ENCODE data around the gene PHPT1. TPM values are rescaled to one million over a fixed set of nuclear protein-coding genes. Genes with fewer than 3 reads are reported as not detected.

The PHPT1 gene
- total RNA-seq, 1 donor from 2014 or later = 215 TPM

DNA sequence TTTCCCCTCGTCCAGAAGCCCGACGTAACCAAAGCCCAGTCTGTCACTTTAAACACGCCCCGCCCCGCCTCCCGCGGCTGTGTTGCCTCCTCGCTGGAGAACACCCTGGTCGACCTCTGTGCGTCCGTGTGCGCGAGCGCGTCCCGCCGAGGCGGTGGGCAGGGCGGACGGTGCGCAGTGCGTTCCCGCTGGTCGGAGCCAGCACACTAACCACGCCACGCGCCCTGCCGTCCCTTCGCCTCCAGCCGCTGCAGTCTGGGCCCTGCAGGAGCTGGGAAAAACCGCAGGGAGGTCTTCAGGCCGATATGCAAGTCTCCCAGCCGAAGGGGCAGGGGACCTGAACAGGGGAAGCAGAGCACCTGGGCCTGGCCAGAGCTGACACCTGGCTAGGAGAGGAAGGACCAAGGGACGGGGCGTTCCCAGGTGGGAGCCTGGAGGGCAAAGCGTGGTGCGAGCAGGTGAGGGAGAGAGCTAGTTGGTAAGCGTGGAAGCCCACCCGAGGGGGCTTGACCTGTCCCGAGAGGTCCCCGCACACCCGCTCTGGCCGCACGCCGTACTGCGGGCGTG lies 1.3 kb upstream of the PHPT1 start:
- H4K20me1 ChIP-seq (ENCODE audit: insufficient read depth, low read length) = peaks cover 15% of the 10 kb centered on the region
- H3K4me2 ChIP-seq (ENCODE audit: low read length) = peak overlapping the region; percentile 100
- no peaks in the 10 kb centered on the region for H3K27me3 Mint-ChIP-seq (ENCODE audit: low read depth, unreplicated experiment)
- H3K9ac ChIP-seq (ENCODE audit: low read length) = peak overlapping the region; percentile 85
- peaks cover 3% of the 10 kb centered on the region for H3K9me3 Mint-ChIP-seq (ENCODE audit: unreplicated experiment)
- H3K27ac ChIP-seq (ENCODE audit: low read depth, low read length) = no peak overlapping the region
- H3K4me1 Mint-ChIP-seq (ENCODE audit: low read depth, unreplicated experiment) = no peaks in the 10 kb centered on the region
- H3K4me1 ChIP-seq (ENCODE audit: insufficient read depth, low read length) = peaks cover 9% of the 10 kb centered on the region
- H3K4me3 ChIP-seq (ENCODE audit: insufficient read depth, low read depth, low read length) = peak overlapping the region; percentile 70
- H3K79me2 ChIP-seq (ENCODE audit: insufficient read depth, low read length) = peaks cover 11% of the 10 kb centered on the region
- peak overlapping the region; percentile 34 for H2AFZ ChIP-seq (ENCODE audit: low read depth, low read length)
- TF ChIP-seq EZH2 (IDR thresholded peaks at IDR 0.05; ENCODE audit: insufficient read depth, low read length) (no peak), CTCF (IDR thresholded peaks at IDR 0.05; ENCODE audit: insufficient read depth, low read depth, low read length) (no peak)
- peak overlapping the region; percentile 94 for H3K27ac Mint-ChIP-seq (ENCODE audit: unreplicated experiment)
- peaks cover 7% of the 10 kb centered on the region for H3K27me3 ChIP-seq (ENCODE audit: insufficient read depth, low read length)
- no peak for FAIRE-seq
- H3K4me3 Mint-ChIP-seq (ENCODE audit: unreplicated experiment) = peak overlapping the region; percentile 86
- H3K9me3 ChIP-seq (ENCODE audit: insufficient read depth, low read depth, low read length) = peaks cover 6% of the 10 kb centered on the region
- peak; percentile 64 for DNase-seq (ENCODE audit: low read depth)
- no peaks in the 10 kb centered on the region for H3K36me3 ChIP-seq (ENCODE audit: insufficient read depth, low read length)
- no peaks in the 10 kb centered on the region for H3K36me3 Mint-ChIP-seq (ENCODE audit: low read depth, unreplicated experiment)

DNA sequence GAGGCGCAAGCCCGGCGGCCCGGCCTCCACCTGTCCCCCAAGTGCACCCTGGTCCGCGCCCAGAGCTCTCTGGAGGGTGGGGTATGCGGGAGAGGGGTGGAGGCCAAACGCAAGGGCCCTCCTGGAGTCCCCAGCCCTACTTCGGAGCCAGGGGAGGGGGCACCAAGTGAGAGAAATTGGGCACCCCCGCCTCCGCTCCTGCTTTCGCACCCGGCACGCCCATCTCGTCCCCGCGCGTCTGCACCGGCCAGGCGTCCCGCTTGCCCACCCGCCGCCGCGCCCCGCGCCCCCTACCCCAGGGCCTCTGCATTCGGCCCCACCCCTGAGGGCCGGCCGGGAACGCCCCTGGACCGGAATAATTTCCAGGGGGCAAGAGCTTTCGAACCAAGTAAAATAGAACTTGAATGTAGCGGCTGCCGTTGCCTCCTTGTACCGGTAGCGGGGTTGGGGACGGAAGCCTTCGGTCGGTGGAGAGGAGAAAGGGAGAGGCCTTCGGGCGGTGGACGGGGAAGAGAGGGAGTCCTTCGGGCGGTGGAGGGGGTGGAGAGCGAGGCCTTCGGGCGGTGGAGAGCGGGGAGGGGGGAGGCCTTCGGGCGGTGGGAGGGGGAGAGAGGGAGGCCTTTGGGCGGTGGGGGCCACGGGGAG lies 694 bp upstream of the PHPT1 start:
- Histone ChIP-seq H3K27ac (ENCODE audit: low read depth, low read length) (peak overlapping the region; percentile 89), H3K9ac (ENCODE audit: low read length) (peak overlapping the region; percentile 85), H3K9me3 (ENCODE audit: insufficient read depth, low read depth, low read length) (peaks cover 6% of the 10 kb centered on the region), H3K27me3 (ENCODE audit: insufficient read depth, low read length) (peaks cover 7% of the 10 kb centered on the region), H3K4me2 (ENCODE audit: low read length) (peak overlapping the region; percentile 100), H2AFZ (ENCODE audit: low read depth, low read length) (peak overlapping the region; percentile 78), H3K36me3 (ENCODE audit: insufficient read depth, low read length) (no peaks in the 10 kb centered on the region), H3K79me2 (ENCODE audit: insufficient read depth, low read length) (peaks cover 11% of the 10 kb centered on the region), H3K4me1 (ENCODE audit: insufficient read depth, low read length) (peaks cover 9% of the 10 kb centered on the region), H3K4me3 (ENCODE audit: insufficient read depth, low read depth, low read length) (peak overlapping the region; percentile 91), H4K20me1 (ENCODE audit: insufficient read depth, low read length) (peaks cover 15% of the 10 kb centered on the region)
- TF ChIP-seq CTCF (IDR thresholded peaks at IDR 0.05; ENCODE audit: insufficient read depth, low read depth, low read length) = no peak
- TF ChIP-seq EZH2 (IDR thresholded peaks at IDR 0.05; ENCODE audit: insufficient read depth, low read length) = no peak
- H3K4me1 Mint-ChIP-seq (ENCODE audit: low read depth, unreplicated experiment) = no peaks in the 10 kb centered on the region
- H3K4me3 Mint-ChIP-seq (ENCODE audit: unreplicated experiment) = peak overlapping the region; percentile 86
- no peaks in the 10 kb centered on the region for H3K36me3 Mint-ChIP-seq (ENCODE audit: low read depth, unreplicated experiment)
- H3K27ac Mint-ChIP-seq (ENCODE audit: unreplicated experiment) = peak overlapping the region; percentile 94
- DNase-seq (ENCODE audit: low read depth) (no peak), FAIRE-seq (no peak)
- peaks cover 3% of the 10 kb centered on the region for H3K9me3 Mint-ChIP-seq (ENCODE audit: unreplicated experiment)
- H3K27me3 Mint-ChIP-seq (ENCODE audit: low read depth, unreplicated experiment) = no peaks in the 10 kb centered on the region

All from astrocyte (in vitro differentiated cells and primary cell).